ENCODE data around the gene BRINP3.

Gene BRINP3

DNA sequence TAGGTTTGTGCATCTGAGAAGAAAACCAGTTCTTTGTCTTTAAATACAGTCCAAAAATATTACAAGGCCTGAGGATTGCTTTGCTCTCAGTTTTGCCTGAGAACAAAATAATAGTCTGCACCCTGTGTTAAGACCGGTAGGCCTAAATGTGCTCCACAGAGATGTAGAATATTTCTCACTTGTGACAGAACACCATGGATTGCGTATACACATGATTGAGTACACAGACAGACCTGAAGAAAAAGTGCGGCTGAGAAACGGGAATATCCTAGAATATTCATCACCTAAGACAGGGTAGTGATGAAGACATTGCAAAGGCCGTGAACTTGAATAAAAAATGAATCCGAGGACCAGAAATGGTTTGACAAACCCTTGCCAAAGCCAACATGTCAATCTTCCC, 155.4 kb downstream of the BRINP3 start:
- no peak for DNase-seq (ENCODE audit: low read depth in 3 of 3)

DNA sequence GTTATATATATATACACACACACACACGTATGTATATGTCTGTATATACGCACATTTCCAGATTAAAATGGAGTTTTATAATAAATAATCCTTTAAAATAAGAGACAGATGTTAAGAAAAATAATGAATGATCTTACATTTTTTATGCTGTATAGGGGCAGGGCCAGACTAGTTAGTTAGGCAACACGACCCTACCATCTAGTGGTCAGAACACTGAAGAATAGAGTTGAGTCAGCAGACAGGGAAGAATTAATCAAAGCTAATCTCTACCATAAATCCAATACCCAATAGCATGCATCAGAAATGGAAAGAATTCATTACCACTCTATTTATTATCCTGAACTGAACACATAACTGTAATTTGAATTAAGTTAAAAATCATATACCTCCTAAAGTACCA, 156.7 kb downstream of the BRINP3 start:
- DNase-seq (ENCODE audit: low read depth in 3 of 3), result no peak

DNA sequence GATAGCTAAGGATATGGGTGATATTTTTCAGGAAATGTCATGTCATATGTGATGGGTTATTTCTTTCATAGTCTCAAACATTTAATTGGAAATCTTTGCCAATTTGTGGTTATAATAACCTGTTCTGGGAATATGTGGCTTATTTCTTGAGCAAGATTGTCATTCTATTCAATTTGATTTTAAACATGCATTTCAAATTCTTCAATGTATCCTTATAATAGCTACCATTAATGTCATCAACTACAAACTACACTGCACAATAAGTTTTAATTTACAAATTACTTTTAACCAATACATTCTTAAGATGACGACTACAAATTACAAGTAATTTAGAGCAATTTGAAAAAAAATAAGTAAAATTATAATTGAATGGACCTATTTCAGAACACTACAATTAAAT, 164.9 kb downstream of the BRINP3 start:
- no peak for DNase-seq (ENCODE audit: low read depth in 3 of 3)

DNA sequence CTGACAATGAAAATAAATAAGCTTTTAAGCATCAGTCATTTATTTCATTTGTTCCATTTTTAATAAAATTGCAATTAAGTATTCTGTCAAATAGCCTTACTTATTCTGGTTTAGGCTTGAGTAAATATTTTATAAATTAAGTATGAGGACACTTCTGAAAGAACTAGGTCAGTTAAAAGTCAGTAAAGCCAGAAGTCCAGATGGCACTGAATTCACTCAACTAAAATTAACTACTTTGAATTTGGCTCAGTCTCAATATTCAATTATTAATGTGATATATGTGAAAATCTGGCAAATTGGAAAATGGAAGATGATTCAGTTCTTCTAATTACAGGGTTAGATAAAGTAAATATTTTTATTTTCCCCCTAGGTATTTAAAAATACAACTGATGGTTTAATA, 174.2 kb downstream of the BRINP3 start:
- DNase-seq (ENCODE audit: low read depth in 3 of 3), result no peak

DNA sequence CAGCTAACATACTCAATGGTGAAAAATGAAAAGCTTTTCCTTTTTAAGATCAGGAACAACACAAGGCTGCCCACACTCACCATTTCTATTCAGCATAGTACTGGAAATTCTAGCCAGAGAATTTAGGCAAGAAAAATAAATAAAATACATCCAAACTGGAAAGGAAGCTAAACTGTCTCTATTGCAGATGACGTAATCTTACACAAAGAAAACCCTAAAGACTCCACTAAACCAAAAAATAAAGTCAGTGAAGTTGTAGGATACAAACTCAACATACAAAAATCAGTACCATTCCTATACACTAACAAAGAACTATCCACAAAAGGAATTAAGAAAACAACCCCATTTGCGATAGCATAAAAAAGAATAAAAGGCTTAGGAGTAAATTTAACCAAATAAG, 181.2 kb downstream of the BRINP3 start:
- no peak for DNase-seq (ENCODE audit: low read depth in 3 of 3)

DNA sequence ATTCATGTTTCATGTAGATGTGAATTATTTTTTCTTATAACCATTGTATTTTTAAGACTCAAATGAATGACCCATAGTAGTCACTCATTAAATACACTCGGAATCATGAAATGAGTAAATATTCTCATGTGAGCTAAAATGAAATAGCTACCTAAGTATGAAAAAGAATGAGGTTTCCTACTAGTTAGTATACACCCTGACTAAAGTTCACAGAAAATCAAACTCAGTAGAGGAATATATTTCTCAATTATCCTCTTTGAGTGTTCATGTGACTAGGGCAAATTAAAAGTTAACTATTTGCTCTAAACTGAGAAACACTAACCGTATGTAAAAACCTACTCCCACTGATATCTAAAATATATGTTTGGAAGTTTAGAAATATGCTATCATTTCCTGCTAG, 187.8 kb downstream of the BRINP3 start:
- no peak for DNase-seq (ENCODE audit: low read depth in 3 of 3)

DNA sequence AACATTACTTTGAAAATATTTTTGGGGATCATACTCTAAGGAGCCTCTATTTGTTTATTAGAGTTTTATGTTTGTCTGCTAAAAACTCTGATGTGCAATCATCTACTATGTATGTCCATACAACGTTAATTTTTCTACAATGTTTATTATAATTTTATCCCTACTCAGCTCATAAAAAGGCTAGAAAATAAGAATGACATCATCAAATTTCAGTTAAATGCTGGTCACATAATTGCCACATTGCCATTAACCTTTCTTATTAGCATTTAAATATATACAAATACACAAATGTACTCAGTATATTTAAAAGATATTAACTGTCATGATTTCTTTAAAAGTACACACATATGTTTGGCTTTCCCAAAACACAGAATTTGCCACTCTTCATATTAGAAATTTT, 191.6 kb downstream of the BRINP3 start:
- no peak for DNase-seq (ENCODE audit: low read depth in 3 of 3)

DNA sequence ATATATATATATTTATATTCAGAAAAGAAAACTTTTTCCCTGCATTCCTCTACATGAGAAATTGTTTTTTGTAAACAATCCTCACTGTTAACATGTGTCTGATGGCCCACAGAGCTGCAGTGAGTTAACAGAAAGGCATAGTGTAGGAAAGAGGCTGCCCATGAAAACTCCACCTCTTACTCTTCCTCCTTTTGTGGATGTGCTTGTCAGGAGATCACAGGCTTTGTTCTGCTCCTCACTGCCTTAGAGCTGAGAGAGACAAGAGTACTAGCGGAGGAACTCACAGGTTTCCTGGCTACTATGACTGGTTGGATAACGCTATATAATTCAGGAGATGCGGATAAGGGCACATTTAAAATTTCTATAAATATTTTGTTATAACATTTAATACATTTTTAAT, 200.6 kb downstream of the BRINP3 start:
- no peak for DNase-seq (ENCODE audit: low read depth in 3 of 3)

DNA sequence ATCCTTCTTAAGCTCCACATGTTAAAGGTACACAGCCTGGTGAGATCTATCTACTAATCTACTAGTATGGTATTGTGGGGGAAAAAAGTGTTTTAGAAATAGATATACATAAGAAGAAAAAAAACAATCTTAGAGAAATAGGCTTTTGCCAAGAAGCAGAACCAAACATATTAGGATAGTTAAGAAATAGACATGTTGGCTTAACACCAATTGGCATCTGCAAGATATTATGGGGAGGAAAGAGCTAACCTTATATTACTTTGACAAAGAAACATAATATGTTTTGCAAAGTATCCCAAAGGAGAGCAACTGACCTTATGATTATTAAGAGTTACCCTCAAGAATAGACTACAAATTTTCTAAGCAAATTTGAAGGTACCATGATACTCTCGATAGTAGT, 202.9 kb downstream of the BRINP3 start:
- DNase-seq (ENCODE audit: low read depth in 3 of 3), result no peak

DNA sequence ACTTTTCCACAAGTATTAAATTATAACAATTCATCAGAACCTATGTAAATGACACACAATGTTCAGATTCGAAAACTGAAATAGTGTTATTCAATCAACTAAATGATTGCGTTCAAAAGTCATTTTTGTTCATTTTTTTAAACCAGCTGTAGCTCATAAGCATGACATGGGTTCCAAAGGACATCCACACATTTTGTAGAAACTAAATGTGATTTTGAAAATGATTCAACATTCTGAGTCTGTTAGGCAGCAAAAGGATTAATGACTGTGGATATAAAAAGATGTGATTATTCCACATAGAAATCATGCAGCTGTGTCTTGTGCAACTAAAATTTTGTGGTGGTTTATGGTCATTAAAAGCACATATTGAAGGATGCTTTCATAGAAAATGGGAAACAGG, 204.5 kb downstream of the BRINP3 start:
- DNase-seq (ENCODE audit: low read depth in 3 of 3), result no peak

DNA sequence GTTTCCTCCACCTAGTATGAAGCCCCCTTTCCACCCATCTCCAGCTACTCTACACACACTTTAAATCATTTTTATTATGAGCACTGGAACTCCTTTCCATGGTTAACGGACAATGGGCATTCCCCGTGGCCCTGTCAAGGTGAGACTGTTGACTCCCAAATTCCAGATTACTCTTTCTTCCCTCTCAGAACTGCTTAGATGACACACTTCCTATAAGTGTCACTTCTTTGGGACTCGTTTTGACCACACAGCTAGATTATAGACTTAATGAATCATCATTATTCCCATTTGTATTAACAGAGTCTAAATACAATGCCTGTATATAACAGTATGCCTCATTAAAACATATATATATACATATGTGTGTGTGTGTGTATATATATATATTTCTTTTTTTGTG, 215.1 kb downstream of the BRINP3 start:
- DNase-seq (ENCODE audit: low read depth in 3 of 3), result no peak

DNA sequence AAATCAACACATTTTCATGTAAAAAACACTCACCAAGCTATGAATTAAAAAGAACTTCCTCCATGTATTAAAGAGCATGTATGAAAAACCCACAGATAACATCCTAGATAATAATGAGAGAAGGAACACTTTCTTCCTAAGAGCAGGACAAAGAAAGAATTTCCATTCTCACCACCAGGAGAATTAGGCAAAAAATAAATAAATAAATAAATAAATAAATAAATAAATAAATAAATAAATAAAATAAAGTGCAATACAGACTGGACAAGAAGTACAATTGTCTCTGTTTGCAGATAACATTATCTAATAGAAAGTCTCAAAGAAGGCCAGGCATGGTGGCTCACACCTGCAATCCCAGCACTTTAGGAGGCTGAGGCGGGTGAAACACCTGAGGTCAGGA, 218.2 kb downstream of the BRINP3 start:
- no peak for DNase-seq (ENCODE audit: low read depth in 3 of 3)

DNA sequence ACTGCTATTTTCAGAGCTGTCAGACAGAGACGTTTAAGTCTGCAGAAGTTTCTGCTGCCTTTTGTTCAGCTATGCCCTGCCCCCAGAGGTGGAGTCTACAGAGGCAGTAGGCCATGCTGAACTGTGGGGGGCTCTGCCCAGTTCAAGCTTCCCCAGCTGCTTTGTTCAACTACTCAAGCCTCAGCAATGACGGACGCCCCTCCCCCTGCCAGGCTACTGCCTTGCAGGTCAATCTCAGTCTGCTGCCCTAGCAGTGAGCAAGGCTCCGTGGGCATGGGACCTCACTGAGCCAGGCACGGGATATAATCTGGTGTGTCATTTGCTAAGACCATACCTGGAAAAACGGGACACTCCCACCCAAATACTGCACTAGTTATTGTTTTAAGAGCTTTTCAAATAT, 219.7 kb downstream of the BRINP3 start:
- DNase-seq (ENCODE audit: low read depth in 3 of 3), result no peak

DNA sequence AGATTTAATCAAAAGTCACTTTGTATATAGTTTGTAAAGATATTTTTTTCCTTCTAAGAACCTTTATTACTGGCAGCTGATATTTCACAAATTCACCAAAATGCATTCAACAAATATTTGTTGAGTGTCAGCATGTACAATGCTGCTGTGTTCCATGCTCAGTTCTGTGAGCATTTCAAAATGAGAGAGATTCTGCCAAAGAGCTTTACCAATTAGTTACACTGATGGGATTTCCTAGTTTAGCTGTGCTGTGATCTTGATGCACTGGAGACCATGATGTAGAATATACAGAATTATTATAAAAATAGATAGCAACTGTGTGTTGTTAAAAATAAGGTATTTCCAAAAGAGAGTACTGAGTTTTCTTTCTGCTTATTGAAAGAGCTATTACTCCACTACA, 225.6 kb downstream of the BRINP3 start:
- DNase-seq (ENCODE audit: low read depth in 3 of 3), result no peak

DNA sequence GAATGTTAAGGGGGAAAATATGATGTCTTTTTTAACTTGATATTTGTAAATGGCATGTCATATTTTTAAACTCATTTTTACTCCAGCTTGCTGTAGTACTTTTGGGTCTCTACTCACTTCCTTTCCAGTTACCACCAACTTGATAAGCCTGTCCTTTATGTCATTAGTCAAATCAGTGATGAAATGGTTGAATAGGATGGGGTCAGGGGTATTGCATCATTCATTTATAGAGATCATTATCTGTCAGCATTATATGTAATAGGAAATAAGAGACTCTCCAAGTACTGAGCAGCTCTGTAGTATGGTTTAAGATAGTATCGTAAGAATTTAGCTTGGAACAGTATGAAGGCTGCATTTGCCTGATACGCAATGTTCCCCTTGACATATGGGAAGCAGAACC, 227.3 kb downstream of the BRINP3 start:
- DNase-seq (ENCODE audit: low read depth in 3 of 3), result no peak

DNA sequence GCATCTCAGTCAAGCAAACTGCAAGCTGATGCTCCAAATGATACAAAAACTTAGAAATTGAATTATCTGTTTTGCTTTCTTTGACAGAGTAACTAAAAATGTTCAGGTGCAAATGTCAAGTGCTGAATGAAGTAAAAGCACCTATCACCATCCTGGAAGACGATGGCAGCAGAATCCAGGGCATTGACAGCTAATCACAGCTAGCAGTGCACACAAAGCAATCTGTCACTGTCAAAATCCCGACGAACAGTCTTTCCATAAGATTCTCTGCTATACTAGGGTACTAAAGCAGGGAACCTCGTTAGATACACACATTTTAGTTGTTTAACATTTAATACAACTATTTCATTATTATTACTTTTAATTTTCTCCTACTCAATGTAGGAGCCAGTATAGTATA, 233.3 kb downstream of the BRINP3 start:
- no peak for DNase-seq (ENCODE audit: low read depth in 3 of 3)

DNA sequence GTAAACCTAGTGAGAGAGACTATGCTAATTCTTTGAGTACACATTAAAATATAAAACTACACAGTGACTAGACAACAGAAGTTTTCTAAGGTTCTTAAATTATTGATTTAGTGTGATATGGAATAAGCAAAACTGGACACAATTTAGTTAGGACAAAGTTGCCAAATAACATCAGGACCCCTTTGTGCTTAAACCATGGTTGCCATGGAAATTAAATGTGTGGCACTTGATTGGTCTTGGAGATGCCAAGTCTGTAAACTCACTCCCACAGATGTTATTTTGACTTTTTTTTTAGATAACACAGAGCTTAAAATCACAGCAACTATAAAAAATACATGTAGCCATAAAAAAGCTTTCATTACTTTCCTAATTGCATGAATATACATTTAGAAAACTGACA, 234.6 kb downstream of the BRINP3 start:
- DNase-seq (ENCODE audit: low read depth in 3 of 3), result no peak

DNA sequence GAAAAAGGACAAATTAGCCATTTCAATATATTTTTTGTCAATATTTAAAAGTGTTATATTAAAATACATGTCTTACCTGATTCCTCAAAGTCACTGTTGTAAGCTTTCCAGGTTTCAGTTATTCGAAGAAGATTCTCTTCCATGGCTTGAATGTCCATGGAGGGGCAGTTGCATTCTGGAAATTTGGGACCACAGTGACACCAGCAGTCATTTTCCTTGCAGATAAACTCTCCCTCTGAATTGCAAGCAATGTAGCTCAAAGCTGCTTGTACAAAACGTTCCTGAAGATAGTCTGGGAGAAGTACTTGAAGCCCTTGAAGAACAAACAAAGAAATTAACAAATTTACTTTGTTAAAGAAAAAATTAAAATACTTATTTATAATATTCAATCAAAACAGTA, 251.7 kb downstream of the BRINP3 start:
- no peak for DNase-seq (ENCODE audit: low read depth in 3 of 3)

DNA sequence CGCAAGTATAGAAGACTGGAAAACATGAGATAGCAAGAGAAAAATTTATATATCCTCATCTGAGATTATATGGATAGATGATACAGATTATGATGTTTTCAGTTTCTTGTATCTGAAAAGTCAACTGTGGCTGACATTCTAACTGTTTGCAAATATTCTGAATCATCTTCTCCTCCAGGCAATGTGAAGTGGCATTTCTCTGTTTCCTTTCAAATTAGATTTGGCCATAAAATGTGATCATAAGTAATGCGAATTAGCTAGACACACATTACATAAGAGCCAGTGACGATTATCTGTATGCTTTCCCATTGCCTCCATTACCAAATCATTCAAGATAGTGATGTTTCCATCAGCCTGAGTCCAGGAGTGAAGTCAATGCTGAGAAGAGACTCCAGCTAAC, 265.2 kb downstream of the BRINP3 start:
- no peak for DNase-seq (ENCODE audit: low read depth in 3 of 3)

DNA sequence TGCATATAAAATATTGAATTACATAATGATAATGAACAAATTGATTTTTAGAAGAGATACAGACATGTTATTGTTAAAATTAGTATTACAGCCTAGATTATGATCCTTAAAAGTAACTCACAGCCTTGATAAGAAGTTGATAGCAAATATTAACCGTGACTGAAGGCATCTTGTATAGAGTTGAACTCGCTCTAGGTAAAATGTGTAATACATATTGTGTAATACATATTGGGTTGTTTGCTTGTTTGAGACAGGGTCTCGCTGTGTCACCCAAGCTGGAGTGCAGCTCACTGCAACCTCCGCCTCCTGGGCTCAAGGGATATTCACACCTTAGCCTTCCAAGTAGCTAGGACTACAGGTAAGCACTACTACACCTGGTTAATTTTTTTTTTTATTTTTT, 269.9 kb downstream of the BRINP3 start:
- DNase-seq (ENCODE audit: low read depth in 3 of 3), result no peak

DNA sequence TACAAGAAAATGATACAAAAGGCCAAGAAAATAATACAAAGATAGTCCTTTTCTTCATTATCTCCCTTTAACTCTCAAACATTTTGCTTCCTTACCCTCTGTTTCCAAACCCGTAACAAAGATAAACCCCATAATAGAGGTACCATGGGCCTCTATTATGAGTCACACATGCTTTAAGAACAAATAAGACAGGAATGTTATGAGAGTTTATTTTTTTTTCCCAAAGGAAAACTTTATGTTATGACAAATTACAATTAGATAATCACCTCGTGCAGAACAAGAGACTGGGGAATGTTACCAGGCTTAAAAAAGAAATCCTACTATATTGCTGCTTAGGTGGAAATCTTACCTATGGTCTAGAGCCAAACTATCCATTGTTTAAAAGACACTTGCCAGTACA, 272.0 kb downstream of the BRINP3 start:
- no peak for DNase-seq (ENCODE audit: low read depth in 3 of 3)

DNA sequence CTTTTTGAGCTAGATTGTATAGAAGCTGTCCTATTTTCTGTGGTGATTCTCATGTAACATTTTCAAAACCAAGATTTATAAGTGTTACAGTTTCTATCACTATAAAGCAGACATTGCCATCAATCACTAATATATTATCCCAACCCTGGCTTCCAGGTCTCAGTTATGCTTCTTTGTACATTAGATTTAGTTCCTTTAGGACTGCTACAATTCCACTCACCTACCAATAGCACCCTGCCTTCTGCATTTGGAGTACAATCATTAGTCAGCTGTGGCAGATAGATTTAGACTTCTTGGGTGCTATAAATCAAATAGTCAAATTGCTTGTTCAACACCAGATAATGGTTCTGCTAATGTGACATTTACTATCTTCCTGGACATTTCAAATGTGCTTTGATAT, 281.6 kb downstream of the BRINP3 start:
- DNase-seq (ENCODE audit: low read depth in 3 of 3), result no peak

DNA sequence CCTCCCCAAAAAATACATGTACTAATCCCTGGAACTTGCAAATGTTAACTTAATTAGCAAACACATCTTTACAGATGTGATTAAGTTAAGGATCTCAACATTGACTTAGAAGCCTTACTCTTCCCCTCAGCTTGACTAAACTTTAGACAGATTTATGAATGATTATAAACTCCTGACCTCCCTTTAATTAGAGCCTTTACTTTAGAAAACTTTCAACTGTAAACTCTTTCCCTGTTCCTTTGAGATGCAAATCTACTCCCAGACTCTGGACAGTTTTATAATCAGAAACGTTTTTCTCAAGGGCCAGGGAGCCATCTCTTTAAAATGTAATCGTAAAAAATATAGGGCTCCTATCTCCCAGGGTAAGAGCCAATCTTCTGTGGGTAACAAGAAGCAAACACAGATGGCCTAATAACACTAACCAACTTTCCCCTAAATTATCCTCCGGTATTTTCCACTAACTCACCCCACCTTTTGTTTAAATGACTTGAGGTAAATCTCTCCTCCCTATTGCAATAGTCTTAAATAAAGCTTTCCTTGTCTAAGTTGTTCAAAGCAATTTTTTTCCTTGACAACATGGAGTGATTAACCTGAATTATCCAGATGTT, 284.1 kb downstream of the BRINP3 start:
- DNase-seq (ENCODE audit: low read depth in 3 of 3), result no peak

DNA sequence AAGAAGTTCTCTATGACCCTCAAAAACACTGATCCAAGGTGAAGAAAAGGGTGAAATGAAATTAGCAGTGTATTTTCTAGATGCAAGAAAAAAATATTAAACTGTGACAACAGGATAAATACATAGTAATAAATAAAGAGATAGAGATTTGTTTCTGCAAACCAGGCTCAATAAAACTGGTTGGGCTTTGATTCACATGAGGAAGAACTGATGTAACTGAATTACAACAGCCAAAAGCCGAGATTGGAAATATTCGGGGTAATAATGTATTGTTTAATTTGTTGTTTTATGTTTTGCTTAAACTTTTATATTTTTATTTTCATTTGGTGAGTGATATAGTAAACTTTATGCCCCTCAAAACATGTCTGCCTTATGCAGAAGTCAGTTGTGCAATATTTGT, 285.0 kb downstream of the BRINP3 start:
- no peak for DNase-seq (ENCODE audit: low read depth in 3 of 3)

DNA sequence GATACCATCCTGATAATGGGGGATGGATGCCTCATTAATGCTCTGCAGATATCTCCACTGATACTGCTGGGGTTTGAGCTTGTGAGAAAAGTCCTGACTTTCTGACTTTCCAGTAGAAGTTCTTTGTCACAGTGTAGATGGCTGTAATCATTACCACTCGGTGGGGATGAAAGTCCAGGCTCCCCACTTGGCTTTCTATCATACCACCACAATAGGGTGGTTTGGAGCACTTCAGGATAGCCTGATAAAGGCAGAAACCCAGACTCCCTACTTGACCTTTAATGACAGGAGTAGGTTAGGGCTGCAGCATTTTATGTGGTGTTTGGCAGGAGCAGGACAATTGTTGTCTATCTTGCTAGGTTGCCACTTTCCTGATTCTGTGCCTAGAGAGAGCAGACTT, 294.1 kb downstream of the BRINP3 start:
- no peak for DNase-seq (ENCODE audit: low read depth in 3 of 3)
